T-helper 17 cell (primary cell): ENCODE data around the gene MYO9B. TPM values are rescaled to one million over a fixed set of nuclear protein-coding genes. Genes with fewer than 3 reads are reported as not detected.
"Not testable (repeated sequence)": the region's sequence is repeated elsewhere in the genome, so short reads cannot be mapped to it uniquely, and the experiment has no call there.

Experiments used
- ATAC-seq: fragments of 150-1000 bp; cut with Tn5 transposase; 2 replicates; pipeline ENCODE4 v1.10.0; 2021; ENCODE audit warnings: mild to moderate bottlenecking, moderate library complexity
- DNase-seq, 3 donors: peaks; one replicate each; pipeline versions ENCODE4 v3.0.0 to v3.0.0-alpha.2; 2020 to 2021
- H3K9me3 ChIP-seq: one replicate; pipeline ENCODE4 v1.7.0; 2013; ENCODE audit warnings: low read length, mild to moderate bottlenecking; ENCODE audit not compliant: control insufficient read depth, poor library complexity, severe bottlenecking
- H3K27ac Mint-ChIP-seq: one replicate; pipeline ENCODE4 v1.8.0; 2022; ENCODE audit warnings: mild to moderate bottlenecking, moderate library complexity, mixed read lengths
- H3K27me3 Mint-ChIP-seq: one replicate; pipeline ENCODE4 v1.8.0; 2022; ENCODE audit warnings: mixed read lengths
- H3K36me3 Mint-ChIP-seq: one replicate; pipeline ENCODE4 v1.8.0; 2022; ENCODE audit warnings: low read depth, mixed read lengths
- H3K4me1 Mint-ChIP-seq: one replicate; pipeline ENCODE4 v1.8.0; 2022; ENCODE audit warnings: mild to moderate bottlenecking, mixed read lengths
- H3K4me3 Mint-ChIP-seq: one replicate; pipeline ENCODE4 v1.8.0; 2022; ENCODE audit warnings: mild to moderate bottlenecking, moderate library complexity, mixed read lengths
- total RNA-seq, 4 donors: library from RNA in 2 of 4; stranded (reverse) in 2 of 4; gene quantifications; one replicate each; pipeline ENCODE4 v1.2.3 and lab custom pipeline; 2022 to 2026

Gene MYO9B
- total RNA-seq, 2 donors from 2014 or later, result 202 to 220 TPM

DNA sequence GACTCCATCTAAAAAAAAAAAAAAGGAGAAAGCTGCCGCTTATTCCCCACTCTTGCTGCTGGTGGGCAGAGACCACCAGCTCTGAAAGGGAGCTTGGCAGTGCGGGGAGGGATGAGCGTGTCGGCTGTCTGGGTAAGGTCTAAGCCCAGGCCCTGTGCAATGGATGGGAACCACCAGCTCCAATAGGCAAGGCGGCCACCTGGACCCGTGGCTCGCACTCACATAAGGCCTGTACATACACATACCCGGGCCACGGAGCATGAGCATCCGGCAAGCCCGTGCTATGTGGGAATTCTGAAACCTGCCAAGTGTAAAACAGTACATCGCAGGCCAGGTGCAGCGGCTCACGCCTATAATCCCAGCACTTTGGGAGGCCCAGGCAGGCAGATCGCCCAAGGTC, 83.0 kb downstream of the MYO9B start:
- ATAC-seq, result no peak
- H3K9me3 ChIP-seq, result peaks cover under 1% of the 10 kb centered on the region
- H3K27me3 Mint-ChIP-seq, result no peaks in the 10 kb centered on the region
- H3K36me3 Mint-ChIP-seq, result peaks cover 6% of the 10 kb centered on the region
- no peak for DNase-seq
- H3K4me1 Mint-ChIP-seq, result peaks cover 2% of the 10 kb centered on the region
- H3K27ac Mint-ChIP-seq, result no peak overlapping the region
- H3K4me3 Mint-ChIP-seq, result no peak overlapping the region

- peaks cover 2% of the 10 kb centered on the region for H3K9me3 ChIP-seq
- H3K36me3 Mint-ChIP-seq, result peaks cover 5% of the 10 kb centered on the region
- H3K4me3 Mint-ChIP-seq, result no peak overlapping the region
- DNase-seq, result no peak
- ATAC-seq, result no peak
- H3K27me3 Mint-ChIP-seq, result no peaks in the 10 kb centered on the region
- H3K4me1 Mint-ChIP-seq, result peaks cover 2% of the 10 kb centered on the region
- no peak overlapping the region for H3K27ac Mint-ChIP-seq
Observed at GRCh38 chr19:17159466-17160393, 84.2 kb downstream of the MYO9B start.

- H3K9me3 ChIP-seq, result peaks cover 2% of the 10 kb centered on the region
- Mint-ChIP-seq H3K27me3 (no peaks in the 10 kb centered on the region), H3K4me3 (no peak overlapping the region), H3K27ac (no peak overlapping the region), H3K36me3 (peaks cover 5% of the 10 kb centered on the region), H3K4me1 (peaks cover 2% of the 10 kb centered on the region)
- ATAC-seq, result no peak
- no peak for DNase-seq
Observed at GRCh38 chr19:17160908-17161307, 85.3 kb downstream of the MYO9B start.

- not testable (repeated sequence) for H3K9me3 ChIP-seq, H3K36me3 Mint-ChIP-seq, DNase-seq, H3K27ac Mint-ChIP-seq, ATAC-seq, H3K4me1 Mint-ChIP-seq, H3K27me3 Mint-ChIP-seq, H3K4me3 Mint-ChIP-seq
Observed at GRCh38 chr19:17162131-17162530, 86.6 kb downstream of the MYO9B start.

- Mint-ChIP-seq H3K27ac (no peak overlapping the region), H3K4me1 (peaks cover 2% of the 10 kb centered on the region), H3K4me3 (no peak overlapping the region), H3K27me3 (no peaks in the 10 kb centered on the region), H3K36me3 (peaks cover 7% of the 10 kb centered on the region)
- no peak for ATAC-seq
- DNase-seq, result no peak
- peaks cover 2% of the 10 kb centered on the region for H3K9me3 ChIP-seq
Observed at GRCh38 chr19:17162580-17162979, 87.0 kb downstream of the MYO9B start.

GRCh38 chr19:17163652-17164051, 88.1 kb downstream of the MYO9B start:
- H3K27ac Mint-ChIP-seq, result peak overlapping the region; percentile 6
- peaks cover 2% of the 10 kb centered on the region for H3K9me3 ChIP-seq
- H3K4me3 Mint-ChIP-seq, result no peak overlapping the region
- ATAC-seq, result no peak
- peaks cover 2% of the 10 kb centered on the region for H3K4me1 Mint-ChIP-seq
- DNase-seq, result no peak
- peaks cover 7% of the 10 kb centered on the region for H3K36me3 Mint-ChIP-seq
- H3K27me3 Mint-ChIP-seq, result no peaks in the 10 kb centered on the region

- H3K27me3 Mint-ChIP-seq, result no peaks in the 10 kb centered on the region
- DNase-seq, result no peak
- H3K4me3 Mint-ChIP-seq, result no peak overlapping the region
- no peak overlapping the region for H3K27ac Mint-ChIP-seq
- H3K36me3 Mint-ChIP-seq, result peaks cover 7% of the 10 kb centered on the region
- no peak for ATAC-seq
- H3K9me3 ChIP-seq, result peaks cover 2% of the 10 kb centered on the region
- peaks cover 2% of the 10 kb centered on the region for H3K4me1 Mint-ChIP-seq
Observed at GRCh38 chr19:17164639-17165038, 89.1 kb downstream of the MYO9B start.

DNA sequence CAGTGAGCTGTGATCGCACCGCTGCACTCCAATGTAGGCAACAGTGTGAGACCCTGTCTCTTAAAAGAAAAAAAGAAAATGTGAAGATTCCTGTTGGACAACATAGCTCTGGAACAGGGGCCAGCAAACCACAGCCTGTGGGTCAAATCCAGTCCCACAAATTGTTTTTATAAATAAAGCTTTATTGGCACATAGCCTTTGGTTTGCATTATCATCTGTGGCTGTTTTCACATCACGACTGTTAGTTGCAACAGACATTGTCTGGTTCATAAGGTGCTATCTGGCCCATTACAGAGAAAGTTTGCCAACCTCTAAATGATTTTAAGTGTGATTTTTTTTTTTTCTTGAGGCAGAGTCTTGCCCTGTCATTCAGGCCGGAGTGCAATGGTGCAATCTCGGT, 90.1 kb downstream of the MYO9B start:
- ATAC-seq, result no peak
- H3K9me3 ChIP-seq, result peaks cover 2% of the 10 kb centered on the region
- Mint-ChIP-seq H3K4me3 (no peak overlapping the region), H3K36me3 (peaks cover 7% of the 10 kb centered on the region), H3K4me1 (no peaks in the 10 kb centered on the region), H3K27me3 (no peaks in the 10 kb centered on the region), H3K27ac (no peak overlapping the region)
- DNase-seq, result no peak

DNA sequence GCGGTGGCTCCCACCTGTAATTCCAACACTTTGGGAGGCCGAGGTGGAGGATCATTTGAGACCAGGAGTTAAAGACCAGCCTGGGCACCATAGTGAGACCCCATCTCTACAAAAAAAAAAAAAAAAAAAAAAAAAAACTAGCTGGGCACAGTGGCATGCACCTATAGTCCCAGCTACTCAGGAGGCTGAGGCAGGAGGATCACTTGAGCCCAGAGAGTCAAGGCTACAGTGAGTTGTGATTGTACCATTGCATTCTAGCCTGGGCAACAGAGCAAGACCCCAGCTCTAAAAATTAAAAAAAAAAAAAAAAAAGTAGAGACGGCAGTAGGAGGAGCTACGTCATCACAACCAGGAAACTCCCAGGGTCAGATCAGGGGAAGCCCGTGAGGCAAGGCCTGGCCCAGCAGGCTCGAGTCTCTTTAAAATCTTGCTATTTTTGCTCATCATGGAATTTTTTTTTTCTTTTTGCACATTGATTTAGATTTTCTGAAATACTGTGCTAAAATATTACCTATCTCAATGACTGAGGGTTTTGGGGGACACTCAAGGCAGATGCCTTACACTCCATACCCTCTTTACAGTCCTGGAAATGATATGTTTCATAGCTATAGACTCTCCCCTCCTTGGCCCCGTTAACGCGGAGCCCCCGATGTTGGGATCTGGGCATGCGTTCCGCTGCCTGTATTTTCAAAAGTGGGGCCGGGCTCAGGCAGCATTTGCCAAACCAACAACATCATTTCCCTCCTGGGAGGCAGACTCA, 95.1 kb downstream of the MYO9B start:
- Mint-ChIP-seq H3K27me3 (no peaks in the 10 kb centered on the region), H3K36me3 (peaks cover 3% of the 10 kb centered on the region), H3K4me3 (no peak overlapping the region), H3K27ac (peak overlapping the region; percentile 80), H3K4me1 (no peaks in the 10 kb centered on the region)
- H3K9me3 ChIP-seq, result no peaks in the 10 kb centered on the region
- ATAC-seq (peak; percentile 72), DNase-seq (no peak)

DNA sequence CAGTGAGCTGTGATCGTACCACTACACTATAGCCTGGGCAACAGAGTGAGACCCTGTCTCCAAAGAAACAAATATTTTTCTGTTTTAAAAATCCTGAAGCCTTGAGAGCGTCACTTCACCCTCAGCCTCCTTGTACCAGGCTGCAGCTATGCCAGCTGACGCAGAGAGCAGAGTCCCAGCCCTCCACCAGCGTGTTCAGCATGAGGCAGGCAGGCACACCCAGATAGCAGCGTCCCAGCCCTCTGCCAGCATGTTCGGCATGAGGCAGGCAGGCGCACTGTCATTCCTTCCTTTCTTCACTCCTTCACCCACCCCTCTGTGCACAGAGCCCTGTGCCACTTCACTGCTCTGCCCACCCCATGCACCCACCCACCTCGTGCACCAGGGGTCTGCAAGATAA, 96.3 kb downstream of the MYO9B start:
- H3K4me3 Mint-ChIP-seq, result no peak overlapping the region
- H3K9me3 ChIP-seq, result no peaks in the 10 kb centered on the region
- H3K36me3 Mint-ChIP-seq, result peaks cover 2% of the 10 kb centered on the region
- H3K4me1 Mint-ChIP-seq, result no peaks in the 10 kb centered on the region
- DNase-seq (no peak), ATAC-seq (no peak)
- H3K27me3 Mint-ChIP-seq, result no peaks in the 10 kb centered on the region
- no peak overlapping the region for H3K27ac Mint-ChIP-seq

- DNase-seq (no peak), ATAC-seq (no peak)
- peak overlapping the region; percentile 79 for H3K27ac Mint-ChIP-seq
- H3K4me3 Mint-ChIP-seq, result no peak overlapping the region
- no peaks in the 10 kb centered on the region for H3K27me3 Mint-ChIP-seq
- no peaks in the 10 kb centered on the region for H3K4me1 Mint-ChIP-seq
- peaks cover 2% of the 10 kb centered on the region for H3K36me3 Mint-ChIP-seq
- H3K9me3 ChIP-seq, result no peaks in the 10 kb centered on the region
Observed at GRCh38 chr19:17172624-17173345, 97.2 kb downstream of the MYO9B start.

GRCh38 chr19:17178291-17178690, 102.7 kb downstream of the MYO9B start:
- no peaks in the 10 kb centered on the region for H3K9me3 ChIP-seq
- Mint-ChIP-seq H3K4me3 (no peak overlapping the region), H3K27ac (peak overlapping the region; percentile 27), H3K27me3 (no peaks in the 10 kb centered on the region), H3K4me1 (peaks cover 9% of the 10 kb centered on the region), H3K36me3 (peaks cover 2% of the 10 kb centered on the region)
- DNase-seq (no peak), ATAC-seq (no peak)
